PC-3 (cell line): Measurements from ENCODE around the gene SYT7. TPM values are rescaled to one million over a fixed set of nuclear protein-coding genes. Genes with fewer than 3 reads are reported as not detected.

Experiments
- ATAC-seq: fragments of 200-7000 bp; cut with Tn5 transposase; 2 replicates; pipeline ENCODE4 v1.9.1; 2020; ENCODE audit warnings: mild to moderate bottlenecking, moderate library complexity
- BruUV-seq: library from RNA; stranded (reverse); fragments of 400-500 nt; replicated peaks from 2 replicates; lab custom pipeline; 2021; lab: Mats Ljungman, UMichigan
- CTCF ChIA-PET: fragments of 300-600 bp; sonication (Branson Sonifier 250); formaldehyde crosslinking; loops from one replicate; lab custom pipeline; 2022; ENCODE audit warnings: antibody characterized with exemption; lab: Charles Lee
- POLR2A ChIA-PET: fragments of 300-600 bp; sonication (Branson Sonifier 250); formaldehyde crosslinking; loops from one replicate; lab custom pipeline; 2022; ENCODE audit warnings: antibody characterized with exemption; ENCODE audit not compliant: unreplicated experiment; lab: Charles Lee
- DNase-seq: peaks from one replicate; pipeline ENCODE4 v3.0.0-alpha.2; 2015
- H2AFZ ChIP-seq: fragments of 300-600 bp; sonication (generic); 2 replicates; pipeline ENCODE4 v1.6.0; 2016; ENCODE audit warnings: antibody characterized with exemption, low read length
- H3F3A ChIP-seq: fragments of 300-600 bp; sonication (generic); one replicate; pipeline ENCODE4 v1.6.0; 2017; ENCODE audit warnings: antibody characterized with exemption, low read length, control low read depth, mild to moderate bottlenecking; ENCODE audit not compliant: unreplicated experiment
- H3K27ac ChIP-seq: fragments of 300-600 bp; sonication (generic); 2 replicates; pipeline ENCODE4 v1.5.1; 2016; ENCODE audit warnings: mild to moderate bottlenecking, low read length
- H3K27me3 ChIP-seq: fragments of 300-600 bp; sonication (generic); 2 replicates; pipeline ENCODE4 v1.6.1; 2016; ENCODE audit warnings: low read length, mixed read lengths
- H3K36me3 ChIP-seq: fragments of 300-600 bp; sonication (generic); 2 replicates; pipeline ENCODE4 v1.6.1; 2016; ENCODE audit warnings: low read depth, mixed run types, low read length, mixed read lengths
- H3K4me1 ChIP-seq: fragments of 300-600 bp; sonication (generic); 2 replicates; pipeline ENCODE4 v1.5.1; 2016; ENCODE audit warnings: low read length; ENCODE audit not compliant: insufficient read depth
- H3K4me2 ChIP-seq: fragments of 300-600 bp; sonication (generic); 2 replicates; pipeline ENCODE4 v1.6.0; 2016; ENCODE audit warnings: low read length
- H3K4me3 ChIP-seq: fragments of 300-600 bp; sonication (generic); 2 replicates; pipeline ENCODE4 v1.5.1; 2016; ENCODE audit warnings: mild to moderate bottlenecking, low read length, mixed read lengths
- H3K79me2 ChIP-seq: fragments of 300-600 bp; sonication (generic); 2 replicates; pipeline ENCODE4 v1.6.1; 2017; ENCODE audit warnings: low read length, mixed read lengths
- H3K9ac ChIP-seq: fragments of 300-600 bp; sonication (generic); 2 replicates; pipeline ENCODE4 v1.6.0; 2016; ENCODE audit warnings: mild to moderate bottlenecking, low read length
- H3K9me2 ChIP-seq: fragments of 300-600 bp; sonication (generic); replicated peaks from 2 replicates; pipeline ENCODE4 v1.6.1; 2016; ENCODE audit warnings: mixed run types, low read length, mixed read lengths
- H3K9me3 ChIP-seq: fragments of 300-600 bp; sonication (generic); 2 replicates; pipeline ENCODE4 v1.6.1; 2016; ENCODE audit warnings: low read length, mixed read lengths
- H4K20me1 ChIP-seq: fragments of 300-600 bp; sonication (generic); 2 replicates; pipeline ENCODE4 v1.6.1; 2016; ENCODE audit warnings: low read length, mixed read lengths
- CTCF ChIP-seq: fragments of 300-600 bp; sonication (generic); conservative IDR thresholded peaks from 2 replicates; pipeline ENCODE4 v1.5.1; 2017; ENCODE audit warnings: antibody characterized with exemption, low read depth, mild to moderate bottlenecking, low read length
- EZH2 ChIP-seq: fragments of 300-600 bp; sonication (generic); IDR thresholded peaks from one replicate; pipeline ENCODE4 v1.6.1; 2017; ENCODE audit warnings: antibody characterized with exemption, mild to moderate bottlenecking, low read length; ENCODE audit not compliant: unreplicated experiment
- EZH2phosphoT487 ChIP-seq: fragments of 300-600 bp; sonication (generic); IDR thresholded peaks from 2 replicates; pipeline ENCODE4 v1.6.1; 2018; ENCODE audit warnings: mild to moderate bottlenecking, antibody characterized with exemption, low read length, borderline replicate concordance
- intact Hi-C: fragments of 100-400 bp; cut with micrococcal nuclease; formaldehyde crosslinking; loops from 2 replicates; pipeline ENCODE4 v1.9.0; 2023
- total RNA-seq: library from RNA; depleted of rRNA; stranded (reverse); fragments of >200 nt; gene quantifications from 2 replicates; pipeline ENCODE4 v1.2.3, GENCODE V29; 2014

SYT7 gene
- total RNA-seq, 1 experiment from 2014 or later = 23.2 TPM

- Histone ChIP-seq H3F3A (no peaks in the 10 kb centered on the region), H3K4me2 (no peak overlapping the region), H3K4me3 (no peak overlapping the region), H3K27me3 (no peaks in the 10 kb centered on the region), H3K36me3 (no peaks in the 10 kb centered on the region), H3K79me2 (no peaks in the 10 kb centered on the region), H3K27ac (no peak overlapping the region), H3K9me3 (no peaks in the 10 kb centered on the region), H2AFZ (no peak overlapping the region), H3K9me2 (no peaks in the 10 kb centered on the region), H3K9ac (no peak overlapping the region), H4K20me1 (no peaks in the 10 kb centered on the region), H3K4me1 (no peaks in the 10 kb centered on the region)
- no TSS peak for BruUV-seq
- CTCF ChIA-PET = no interaction called here
- ATAC-seq (no peak), DNase-seq (no peak)
- POLR2A ChIA-PET = no interaction called here
- TF ChIP-seq CTCF (no peak), EZH2phosphoT487 (no peak), EZH2 (no peak)
- intact Hi-C loops = no loop called here
Measured at GRCh38 chr11:61524446-61524845, 56.4 kb downstream of the SYT7 start.

- Histone ChIP-seq H3K27me3 (no peaks in the 10 kb centered on the region), H4K20me1 (no peaks in the 10 kb centered on the region), H3K9me3 (no peaks in the 10 kb centered on the region), H3F3A (no peaks in the 10 kb centered on the region), H3K4me1 (no peaks in the 10 kb centered on the region), H3K36me3 (no peaks in the 10 kb centered on the region), H3K9me2 (no peaks in the 10 kb centered on the region), H2AFZ (no peak overlapping the region), H3K79me2 (no peaks in the 10 kb centered on the region), H3K4me2 (no peak overlapping the region), H3K4me3 (no peak overlapping the region), H3K27ac (no peak overlapping the region), H3K9ac (no peak overlapping the region)
- TF ChIP-seq EZH2phosphoT487 = no peak
- no peak for TF ChIP-seq CTCF
- TF ChIP-seq EZH2 = no peak
- ChIA-PET POLR2A (no interaction called here), CTCF (no interaction called here)
- intact Hi-C loops = no loop called here
- BruUV-seq = no TSS peak
- ATAC-seq = no peak
- no peak for DNase-seq
Measured at GRCh38 chr11:61522881-61523280, 58.0 kb downstream of the SYT7 start.

DNA sequence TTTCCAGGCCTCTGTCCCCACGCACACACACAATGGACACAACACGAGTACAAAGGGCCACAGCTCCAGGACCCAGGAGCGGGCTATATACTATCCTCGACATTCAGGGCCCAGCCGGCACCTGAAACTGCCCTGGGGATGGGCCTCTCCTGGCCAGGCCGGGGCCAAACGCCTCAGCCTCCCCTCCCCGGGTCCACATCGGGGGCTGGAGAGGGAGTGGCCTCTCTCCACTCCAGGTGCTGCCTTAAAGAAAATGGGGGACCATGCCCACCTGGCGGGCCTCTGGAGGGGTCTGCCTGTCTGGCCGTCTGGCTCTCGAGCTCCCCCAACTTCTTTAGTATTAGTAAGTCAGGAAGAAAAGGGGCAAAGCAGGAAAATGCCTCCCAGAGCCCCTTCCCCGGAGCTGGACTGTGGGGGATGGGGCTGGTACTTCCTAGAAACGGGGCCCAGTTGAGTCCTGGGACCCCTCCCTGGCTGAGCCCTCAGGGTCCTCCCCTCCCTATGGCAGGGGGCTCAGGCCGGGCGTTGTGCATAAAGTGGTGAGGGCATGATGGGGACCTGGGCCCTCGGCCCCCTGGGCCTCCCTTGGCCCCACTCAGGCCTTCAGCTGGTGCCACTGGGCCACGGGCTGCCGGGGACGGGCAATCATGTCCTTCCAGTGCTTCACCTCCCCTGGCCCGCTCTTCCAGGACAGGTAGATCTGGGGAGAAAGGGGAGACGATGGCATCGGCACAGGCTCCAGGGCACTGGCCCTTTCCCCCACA, 62.7 kb downstream of the SYT7 start:
- intact Hi-C loops = no loop called here
- no peaks in the 10 kb centered on the region for H3K36me3 ChIP-seq
- CTCF ChIA-PET = interaction anchor here (2.0 kb wide), 1 partner anchor 39 kb away, joined by 8 read pairs; no protein-coding TSS in a partner anchor

More for the DNA sequence above, 62.7 kb downstream of the SYT7 start:
- no peak for TF ChIP-seq CTCF
- no peak for TF ChIP-seq EZH2
- no peaks in the 10 kb centered on the region for H4K20me1 ChIP-seq
- no peaks in the 10 kb centered on the region for H3F3A ChIP-seq
- H3K4me3 ChIP-seq = no peak overlapping the region
- no peak overlapping the region for H2AFZ ChIP-seq
- H3K4me1 ChIP-seq = peaks cover 7% of the 10 kb centered on the region
- H3K9me2 ChIP-seq = no peaks in the 10 kb centered on the region
- ATAC-seq = no peak
- no peak overlapping the region for H3K4me2 ChIP-seq
- H3K9me3 ChIP-seq = no peaks in the 10 kb centered on the region
- H3K27ac ChIP-seq = no peak overlapping the region
- no peak overlapping the region for H3K9ac ChIP-seq
- no peak for DNase-seq
- H3K27me3 ChIP-seq = no peaks in the 10 kb centered on the region
- no peaks in the 10 kb centered on the region for H3K79me2 ChIP-seq
- POLR2A ChIA-PET = no interaction called here
- BruUV-seq = no TSS peak
